ENCODE measurements around the gene DNAH6.

DNA sequence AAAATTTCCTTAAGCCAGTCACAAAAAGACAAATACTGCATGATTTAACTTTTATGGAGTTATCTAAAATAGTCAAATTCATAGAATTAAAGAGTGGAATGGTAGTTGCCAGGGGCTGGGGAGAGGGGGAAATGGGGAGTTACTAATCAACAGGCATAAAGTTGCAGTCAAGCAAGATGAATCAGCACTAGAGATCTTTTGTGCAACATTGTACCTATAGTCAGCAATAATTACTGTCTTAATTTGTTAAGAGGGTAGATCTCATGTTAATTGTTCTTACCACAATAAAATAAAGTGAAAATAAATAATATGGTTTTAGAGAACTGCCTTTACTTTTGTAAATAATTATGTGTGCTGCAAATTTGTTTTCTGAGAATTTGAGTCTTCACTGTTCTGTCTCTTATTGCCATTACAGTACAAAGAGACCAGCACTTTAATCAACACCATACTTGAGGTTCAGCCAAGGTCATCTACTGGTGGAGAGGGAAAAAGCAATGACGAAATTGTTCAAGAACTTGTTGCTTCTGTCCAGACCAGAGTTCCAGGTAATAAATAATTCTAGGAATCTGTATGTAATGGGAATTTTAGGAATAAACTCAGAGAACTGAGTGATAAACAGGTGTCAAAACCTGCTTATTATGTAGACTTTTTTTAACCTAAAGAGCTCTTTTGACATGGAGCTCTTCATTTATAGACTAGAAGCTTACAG is 289.1 kb downstream of the DNAH6 start:
- no peak for TF ChIP-seq CTCF (conservative IDR thresholded peaks at IDR 0.05; ENCODE audit: low read depth, low read length)
- TF ChIP-seq EZH2 (IDR thresholded peaks at IDR 0.05; ENCODE audit: borderline replicate concordance, low read depth, low read length, poor library complexity, severe bottlenecking), result no peak
